ENCODE data around the gene ZSWIM6. TPM values are rescaled to one million over a fixed set of nuclear protein-coding genes. Genes with fewer than 3 reads are reported as not detected.

ZSWIM6 gene
- total RNA-seq, 2 donors from 2014 or later, result 4.6 to 5.6 TPM

- Histone ChIP-seq H3K9me3 (no peaks in the 10 kb centered on the region), H3K36me3 (no peaks in the 10 kb centered on the region), H3K27me3 (no peaks in the 10 kb centered on the region), H3K4me1 (no peaks in the 10 kb centered on the region), H3K4me3 (no peak overlapping the region), H3K27ac (no peak overlapping the region)
- no peak for DNase-seq (ENCODE audit: low spot score)
- no peak for TF ChIP-seq CTCF (IDR thresholded peaks at IDR 0.05)
Measured at GRCh38 chr5:61435368-61435767, 103.3 kb downstream of the ZSWIM6 start.

GRCh38 chr5:61438298-61438970, 106.4 kb downstream of the ZSWIM6 start:
- Histone ChIP-seq H3K4me1 (no peaks in the 10 kb centered on the region), H3K36me3 (no peaks in the 10 kb centered on the region), H3K27me3 (no peaks in the 10 kb centered on the region), H3K27ac (no peak overlapping the region), H3K9me3 (peaks cover 0 to 7% of the 10 kb centered on the region in 2 donors), H3K4me3 (no peak overlapping the region)
- no peak for DNase-seq (ENCODE audit: low spot score)
- no peak for TF ChIP-seq CTCF (IDR thresholded peaks at IDR 0.05)

- no peak for DNase-seq (ENCODE audit: low spot score)
- H3K4me1 ChIP-seq, result no peaks in the 10 kb centered on the region
Measured at GRCh38 chr5:61440086-61440485, 108.0 kb downstream of the ZSWIM6 start.

GRCh38 chr5:61440596-61440995, 108.5 kb downstream of the ZSWIM6 start:
- no peaks in the 10 kb centered on the region for H3K27me3 ChIP-seq
- no peak for DNase-seq (ENCODE audit: low spot score)
- H3K36me3 ChIP-seq, result no peaks in the 10 kb centered on the region
- TF ChIP-seq CTCF (IDR thresholded peaks at IDR 0.05), result no peak
- no peak overlapping the region for H3K27ac ChIP-seq
- no peaks in the 10 kb centered on the region for H3K4me1 ChIP-seq
- no peak overlapping the region for H3K4me3 ChIP-seq
- H3K9me3 ChIP-seq, result peaks cover 0 to 7% of the 10 kb centered on the region in 2 donors

More at GRCh38 chr5:61440086-61440485, 108.0 kb downstream of the ZSWIM6 start:
- no peak for TF ChIP-seq CTCF (IDR thresholded peaks at IDR 0.05)
- no peak overlapping the region for H3K27ac ChIP-seq
- H3K36me3 ChIP-seq, result no peaks in the 10 kb centered on the region
- no peaks in the 10 kb centered on the region for H3K27me3 ChIP-seq
- peaks cover 0 to 7% of the 10 kb centered on the region in 2 donors for H3K9me3 ChIP-seq
- H3K4me3 ChIP-seq, result no peak overlapping the region

GRCh38 chr5:61441742-61442141, 109.7 kb downstream of the ZSWIM6 start:
- Histone ChIP-seq H3K27me3 (no peaks in the 10 kb centered on the region), H3K36me3 (no peaks in the 10 kb centered on the region), H3K4me3 (no peak overlapping the region), H3K9me3 (peaks cover 0 to 7% of the 10 kb centered on the region in 2 donors), H3K27ac (no peak overlapping the region), H3K4me1 (no peaks in the 10 kb centered on the region)
- no peak for DNase-seq (ENCODE audit: low spot score)
- TF ChIP-seq CTCF (IDR thresholded peaks at IDR 0.05), result no peak

Data from right atrium auricular region (tissue), 2 donors.